B cell (primary cell): ENCODE results near the gene SCAMP1.

Experiments
- EZH2 ChIP-seq: IDR thresholded peaks from 2 replicates; pipeline ENCODE4 v1.6.1; 2012; ENCODE audit warnings: borderline replicate concordance, low read depth, mild to moderate bottlenecking, moderate library complexity, low read length; ENCODE audit not compliant: insufficient read depth, poor library complexity, severe bottlenecking
- TF ChIP-seq, protein P1 (sequence below): fragments of 200-600 bp; IDR thresholded peaks from one replicate; pipeline ENCODE4 v1.8.0; 2022; ENCODE audit warnings: antibody characterized with exemption, mild to moderate bottlenecking

DNA sequence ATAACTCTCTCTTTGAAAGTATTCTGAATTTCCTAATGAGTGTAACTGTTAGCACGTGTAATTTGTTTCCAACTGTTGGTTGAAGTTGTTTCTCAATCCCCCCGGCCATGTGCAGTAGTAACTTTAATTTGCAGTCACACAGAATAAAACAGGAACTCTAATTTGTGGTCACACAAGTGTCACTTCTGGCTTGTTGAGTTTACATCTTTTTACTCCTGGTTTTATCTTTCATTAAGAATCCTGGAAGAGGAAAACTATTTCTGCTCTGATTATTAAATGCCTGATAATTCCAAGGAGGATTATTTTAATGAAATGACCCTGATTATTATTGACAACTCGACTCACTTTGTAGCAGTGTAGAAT is 1.2 kb downstream of the SCAMP1 start:
- TF ChIP-seq, protein P1, sequence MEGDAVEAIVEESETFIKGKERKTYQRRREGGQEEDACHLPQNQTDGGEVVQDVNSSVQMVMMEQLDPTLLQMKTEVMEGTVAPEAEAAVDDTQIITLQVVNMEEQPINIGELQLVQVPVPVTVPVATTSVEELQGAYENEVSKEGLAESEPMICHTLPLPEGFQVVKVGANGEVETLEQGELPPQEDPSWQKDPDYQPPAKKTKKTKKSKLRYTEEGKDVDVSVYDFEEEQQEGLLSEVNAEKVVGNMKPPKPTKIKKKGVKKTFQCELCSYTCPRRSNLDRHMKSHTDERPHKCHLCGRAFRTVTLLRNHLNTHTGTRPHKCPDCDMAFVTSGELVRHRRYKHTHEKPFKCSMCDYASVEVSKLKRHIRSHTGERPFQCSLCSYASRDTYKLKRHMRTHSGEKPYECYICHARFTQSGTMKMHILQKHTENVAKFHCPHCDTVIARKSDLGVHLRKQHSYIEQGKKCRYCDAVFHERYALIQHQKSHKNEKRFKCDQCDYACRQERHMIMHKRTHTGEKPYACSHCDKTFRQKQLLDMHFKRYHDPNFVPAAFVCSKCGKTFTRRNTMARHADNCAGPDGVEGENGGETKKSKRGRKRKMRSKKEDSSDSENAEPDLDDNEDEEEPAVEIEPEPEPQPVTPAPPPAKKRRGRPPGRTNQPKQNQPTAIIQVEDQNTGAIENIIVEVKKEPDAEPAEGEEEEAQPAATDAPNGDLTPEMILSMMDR = no peak
- TF ChIP-seq EZH2 = no peak
